A549 (cell line): ENCODE results near the gene EIF4E2. TPM values are rescaled to one million over a fixed set of nuclear protein-coding genes. Genes with fewer than 3 reads are reported as not detected.

Experiments
- ATAC-seq, 2 experiments: fragments of 200-7000 bp in 1 of 2; fragments of >200 bp in 1 of 2; cut with Nextera tagmentation in 1 of 2; cut with Tn5 transposase in 1 of 2; 3 replicates each; pipeline versions ENCODE4 v1.8.0 to v1.9.1; 2018 to 2020; ENCODE audit warnings: mild to moderate bottlenecking in 1 of 2, moderate library complexity in 1 of 2
- CTCF ChIA-PET: fragments of 300-600 bp; sonication (Branson Sonifier 250); formaldehyde crosslinking; extraction: SDS; loops from one replicate; lab custom pipeline; 2021; ENCODE audit warnings: antibody characterized with exemption, inconsistent platforms; lab: Yijun Ruan, JAX
- POLR2A ChIA-PET: fragments of 350-600 bp; formaldehyde crosslinking; extraction: SDS; loops from one replicate; lab custom pipeline; 2021; ENCODE audit warnings: antibody characterized with exemption, inconsistent platforms; lab: Yijun Ruan, JAX
- DNase-seq, 2 experiments: peaks; one replicate each; pipeline versions ENCODE4 v3.0.0 to v3.0.0-alpha.2; 2011 to 2016; ENCODE audit warnings: low read depth in 1 of 2, low spot score in 1 of 2
- FAIRE-seq: peaks from 2 replicates; lab custom pipeline; 2011; peaks lifted over from hg19 to GRCh38; lab: Jason Lieb, UNC
- H3K27ac ChIP-seq, 2 experiments: fragments of >200 bp; sonication (Bioruptor Twin); formaldehyde crosslinking; 3 replicates each; pipeline ENCODE4 v1.5.1; 2016 to 2017
- H3K4me1 ChIP-seq: fragments of >200 bp; sonication (Bioruptor Twin); formaldehyde crosslinking; 3 replicates; pipeline ENCODE4 v1.6.1; 2016
- H3K4me2 ChIP-seq: fragments of >200 bp; sonication (Bioruptor Twin); formaldehyde crosslinking; 3 replicates; pipeline ENCODE4 v1.6.1; 2016
- H3K4me3 ChIP-seq: fragments of >200 bp; sonication (Bioruptor Twin); formaldehyde crosslinking; 3 replicates; pipeline ENCODE4 v1.5.1; 2016
- H3K9me3 ChIP-seq: fragments of >200 bp; sonication (Bioruptor Twin); formaldehyde crosslinking; 3 replicates; pipeline ENCODE4 v1.6.1; 2016
- BHLHE40 ChIP-seq: IDR thresholded peaks from 2 replicates; pipeline ENCODE4 v1.6.1; 2012; ENCODE audit warnings: low read depth, low read length, inconsistent platforms
- CBX8 ChIP-seq: fragments of 200-600 bp; sonication (generic); IDR thresholded peaks from 2 replicates; pipeline ENCODE4 v1.6.1; 2016
- CHD2 ChIP-seq: fragments of 150-350 bp; IDR thresholded peaks from 2 replicates; pipeline ENCODE4 v1.6.1; 2014; ENCODE audit warnings: low read length; ENCODE audit not compliant: partially characterized antibody
- CTCF ChIP-seq: fragments of >200 bp; sonication (Bioruptor Twin); formaldehyde crosslinking; IDR thresholded peaks from 3 replicates; pipeline ENCODE4 v1.5.1; 2016
- E2F6 ChIP-seq: IDR thresholded peaks from 2 replicates; pipeline ENCODE4 v1.6.1; 2012; ENCODE audit warnings: low read depth, borderline replicate concordance
- HDAC2 ChIP-seq: fragments of 200-600 bp; sonication (generic); IDR thresholded peaks from 2 replicates; pipeline ENCODE4 v1.6.1; 2016
- HMGXB4 ChIP-seq: fragments of 250-450 bp; sonication (Bioruptor Pico); IDR thresholded peaks from 2 replicates; pipeline ENCODE4 v1.5.0; 2021; ENCODE audit warnings: mild to moderate bottlenecking, moderate library complexity, borderline replicate concordance
- HOXA7 ChIP-seq: fragments of 250-450 bp; sonication (Bioruptor Pico); IDR thresholded peaks from 2 replicates; pipeline ENCODE4 v1.5.0; 2020; ENCODE audit warnings: mild to moderate bottlenecking, moderate library complexity
- HOXB13 ChIP-seq: fragments of 250-450 bp; sonication (Bioruptor Pico); IDR thresholded peaks from 2 replicates; pipeline ENCODE4 v1.5.0; 2020; ENCODE audit warnings: low read depth, mild to moderate bottlenecking, moderate library complexity
- JUNB ChIP-seq: fragments of >200 bp; sonication (Bioruptor Twin); formaldehyde crosslinking; IDR thresholded peaks from 2 replicates; pipeline ENCODE4 v1.6.1; 2016
- KDM5A ChIP-seq: fragments of 200-600 bp; sonication (generic); IDR thresholded peaks from 2 replicates; pipeline ENCODE4 v1.6.1; 2016; ENCODE audit warnings: antibody characterized with exemption, mild to moderate bottlenecking
- MAZ ChIP-seq: fragments of 150-350 bp; IDR thresholded peaks from 2 replicates; pipeline ENCODE4 v1.6.1; 2014; ENCODE audit warnings: antibody characterized with exemption, low read depth, low read length, borderline replicate concordance
- NFE2L2 ChIP-seq: fragments of 150-350 bp; conservative IDR thresholded peaks from 2 replicates; pipeline ENCODE4 v1.6.1; 2014; ENCODE audit warnings: low read length
- NPAS2 ChIP-seq: fragments of 250-450 bp; sonication (Bioruptor Pico); IDR thresholded peaks from 2 replicates; pipeline ENCODE4 v1.8.0; 2022; ENCODE audit warnings: mild to moderate bottlenecking, moderate library complexity, borderline replicate concordance
- PBX3 ChIP-seq: IDR thresholded peaks from 2 replicates; pipeline ENCODE4 v1.6.1; 2012
- POLR2A ChIP-seq: IDR thresholded peaks from 2 replicates; pipeline ENCODE4 v1.6.1; 2012; ENCODE audit warnings: mild to moderate bottlenecking, low read length
- RARB ChIP-seq: fragments of 250-450 bp; sonication (Bioruptor Pico); IDR thresholded peaks from 2 replicates; pipeline ENCODE4 v1.8.0; 2021; ENCODE audit warnings: mild to moderate bottlenecking, moderate library complexity
- RCOR1 ChIP-seq: fragments of 150-350 bp; IDR thresholded peaks from 2 replicates; pipeline ENCODE4 v1.6.1; 2014; ENCODE audit warnings: antibody characterized with exemption, low read length, low read depth
- RNF2 ChIP-seq: fragments of 200-600 bp; sonication (generic); IDR thresholded peaks from 2 replicates; pipeline ENCODE4 v1.6.1; 2016; ENCODE audit warnings: low read depth, mild to moderate bottlenecking, antibody characterized with exemption, moderate library complexity, borderline replicate concordance
- TP53 ChIP-seq: fragments of 250-450 bp; sonication (Bioruptor Pico); IDR thresholded peaks from 2 replicates; pipeline ENCODE4 v1.5.0; 2021; ENCODE audit warnings: mild to moderate bottlenecking, moderate library complexity
- WGBS: methylation state at CpG from one replicate; pipeline ENCODE4 v1.1.6; 2017; ENCODE audit errors: missing lambda C conversion rate; 5-methylcytosine and 5-hydroxymethylcytosine counted together
- polyA plus RNA-seq, 4 experiments: library from polyadenylated mRNA; depleted of rRNA in 3 of 4; stranded (reverse); fragments of >200 nt; fragmentation: RNase III in 1 of 4; extraction: RNeasy Plus Mini Kit Qiagen cat#74134 plus additional on column Dnase treatment in 1 of 4; gene quantifications; 2 replicates in 3 of 4; 3 replicates in 1 of 4; pipeline ENCODE4 v1.2.3, GENCODE V29; 2011 to 2017

The EIF4E2 gene
- polyA plus RNA-seq, 2 of the 4 experiments (the other 2 are of a cell fraction): 49.1 to 177 TPM

- 0 out of 2 replicates have a peak, but pooled peaks have one; percentile 54 for TF ChIP-seq PBX3
- peak; percentile 88 for TF ChIP-seq E2F6
- no peak for TF ChIP-seq RARB (CRISPR knock-in tag)
- peak; percentile 91 for TF ChIP-seq POLR2A
- no peak; the same call in 2 of the 3 replicates for TF ChIP-seq CTCF
- no peak for TF ChIP-seq HDAC2
Measured at GRCh38 chr2:232550354-232551249, at the start of gene EIF4E2, which contains the start of gene TIGD1 (continued).

- Histone ChIP-seq H3K27ac (peak overlapping the region in 1 of 2 experiments; percentile 85; a peak in 3 of 6 replicates), H3K4me2 (no peak overlapping the region), H3K4me3 (no peak overlapping the region), H3K9me3 (no peaks in the 10 kb centered on the region), H3K4me1 (peaks cover 24% of the 10 kb centered on the region)
- no peak for ATAC-seq
- no peak for TF ChIP-seq TP53
- no peak for TF ChIP-seq KDM5A
- TF ChIP-seq HOXA7 (CRISPR knock-in tag): no peak
- no peak for TF ChIP-seq BHLHE40
- no peak for TF ChIP-seq NPAS2 (CRISPR knock-in tag)
- TF ChIP-seq PBX3: no peak
- no peak for TF ChIP-seq RNF2
- CTCF ChIA-PET: interaction anchor here (1.1 to 2.0 kb wide), 3 partner anchors 20 to 32 kb away, joined by 3 to 13 read pairs (median 4); no protein-coding TSS in a partner anchor
- no peak for DNase-seq
- POLR2A ChIA-PET: no interaction called here
- FAIRE-seq: no peak
- 83% methylated on average over 9 of the region's 9 CpGs for WGBS
Measured at GRCh38 chr2:232501331-232501771, 49.1 kb upstream of the EIF4E2 start.

- ChIA-PET POLR2A (no interaction called here), CTCF (interaction anchor here (1.1 to 2.0 kb wide), 3 partner anchors 20 to 33 kb away, joined by 3 to 13 read pairs (median 4); no protein-coding TSS in a partner anchor)
- Histone ChIP-seq H3K27ac (peak overlapping the region in 1 of 2 experiments; percentile 85; a peak in 3 of 6 replicates), H3K4me3 (no peak overlapping the region), H3K9me3 (no peaks in the 10 kb centered on the region), H3K4me2 (peak overlapping the region; percentile 97; the same call in 2 of the 3 replicates), H3K4me1 (peaks cover 24% of the 10 kb centered on the region)
- WGBS: 83% methylated on average over 7 of the region's 10 CpGs
- no peak for ATAC-seq
- no peak for FAIRE-seq
- no peak for DNase-seq
- TF ChIP-seq POLR2A (no peak), JUNB (no peak), PBX3 (no peak), CBX8 (no peak), HMGXB4 (CRISPR knock-in tag) (no peak), MAZ (no peak), RCOR1 (no peak), CHD2 (no peak), NFE2L2 (no peak), RNF2 (no peak), HOXB13 (no peak), CTCF (no peak)
Measured at GRCh38 chr2:232501794-232502390, 48.6 kb upstream of the EIF4E2 start.
